Hepatocyte (in vitro differentiated cells): ENCODE results near the gene SORCS2.

ENCODE experiments used
- EZH2 ChIP-seq: fragments of 200-600 bp; sonication (generic); IDR thresholded peaks from 2 replicates; pipeline ENCODE4 v1.6.1; 2016; ENCODE audit warnings: antibody characterized with exemption, mild to moderate bottlenecking, borderline replicate concordance
- EZH2phosphoT487 ChIP-seq: fragments of 200-600 bp; sonication (generic); IDR thresholded peaks from one replicate; pipeline ENCODE4 v1.6.1; 2018; ENCODE audit warnings: antibody characterized with exemption, mild to moderate bottlenecking, low read depth, moderate library complexity; ENCODE audit not compliant: unreplicated experiment, severe bottlenecking
- TF ChIP-seq, protein P1 (sequence below): fragments of 200-600 bp; sonication (generic); IDR thresholded peaks from 2 replicates; pipeline ENCODE4 v1.5.1; 2016; ENCODE audit warnings: antibody characterized with exemption, mild to moderate bottlenecking; ENCODE audit not compliant: poor library complexity

- TF ChIP-seq EZH2 (no peak), EZH2phosphoT487 (no peak)
- TF ChIP-seq, protein P1, sequence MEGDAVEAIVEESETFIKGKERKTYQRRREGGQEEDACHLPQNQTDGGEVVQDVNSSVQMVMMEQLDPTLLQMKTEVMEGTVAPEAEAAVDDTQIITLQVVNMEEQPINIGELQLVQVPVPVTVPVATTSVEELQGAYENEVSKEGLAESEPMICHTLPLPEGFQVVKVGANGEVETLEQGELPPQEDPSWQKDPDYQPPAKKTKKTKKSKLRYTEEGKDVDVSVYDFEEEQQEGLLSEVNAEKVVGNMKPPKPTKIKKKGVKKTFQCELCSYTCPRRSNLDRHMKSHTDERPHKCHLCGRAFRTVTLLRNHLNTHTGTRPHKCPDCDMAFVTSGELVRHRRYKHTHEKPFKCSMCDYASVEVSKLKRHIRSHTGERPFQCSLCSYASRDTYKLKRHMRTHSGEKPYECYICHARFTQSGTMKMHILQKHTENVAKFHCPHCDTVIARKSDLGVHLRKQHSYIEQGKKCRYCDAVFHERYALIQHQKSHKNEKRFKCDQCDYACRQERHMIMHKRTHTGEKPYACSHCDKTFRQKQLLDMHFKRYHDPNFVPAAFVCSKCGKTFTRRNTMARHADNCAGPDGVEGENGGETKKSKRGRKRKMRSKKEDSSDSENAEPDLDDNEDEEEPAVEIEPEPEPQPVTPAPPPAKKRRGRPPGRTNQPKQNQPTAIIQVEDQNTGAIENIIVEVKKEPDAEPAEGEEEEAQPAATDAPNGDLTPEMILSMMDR, result no peak
Measured at GRCh38 chr4:7182616-7183015, 9.7 kb upstream of the SORCS2 start.
